HepG2 (cell line): Measurements from ENCODE around the gene SQSTM1. TPM values are rescaled to one million over a fixed set of nuclear protein-coding genes. Genes with fewer than 3 reads are reported as not detected.

Experiments used
- ASH2L ChIP-seq: fragments of 300-600, 200-600 bp; sonication (generic); IDR thresholded peaks from 2 replicates; pipeline ENCODE4 v1.7.0; 2017; ENCODE audit warnings: low read depth, mild to moderate bottlenecking, moderate library complexity, mixed read lengths, low read length; ENCODE audit not compliant: insufficient read length
- CHD4 ChIP-seq: fragments of 200-600 bp; sonication (generic); IDR thresholded peaks from 2 replicates; pipeline ENCODE4 v1.7.0; 2017; ENCODE audit warnings: mild to moderate bottlenecking, low read length, borderline replicate concordance
- DDIT3 ChIP-seq: sonication (generic); formaldehyde crosslinking; IDR thresholded peaks from 2 replicates; pipeline ENCODE4 v1.4.0; 2020; ENCODE audit warnings: mild to moderate bottlenecking, missing genetic modification reagents
- ETV5 ChIP-seq: IDR thresholded peaks from 2 replicates; pipeline ENCODE4 v1.6.1; 2018; ENCODE audit warnings: missing biosample characterization, missing genetic modification reagents, inconsistent platforms, borderline replicate concordance
- GLI4 ChIP-seq: sonication (generic); formaldehyde crosslinking; IDR thresholded peaks from 2 replicates; pipeline ENCODE4 v1.5.1; 2020; ENCODE audit warnings: missing genetic modification reagents, mild to moderate bottlenecking, moderate library complexity, borderline replicate concordance
- GPN1 ChIP-seq: sonication (generic); formaldehyde crosslinking; IDR thresholded peaks from 2 replicates; pipeline ENCODE4 v1.5.1; 2020; ENCODE audit warnings: missing genetic modification reagents, borderline replicate concordance
- HMG20B ChIP-seq: conservative IDR thresholded peaks from 2 replicates; pipeline ENCODE4 v1.6.1; 2016; ENCODE audit warnings: missing genetic modification reagents, missing compliant biosample characterization
- SALL1 ChIP-seq: sonication (generic); formaldehyde crosslinking; IDR thresholded peaks from 2 replicates; pipeline ENCODE4 v1.8.0; 2022; ENCODE audit warnings: mild to moderate bottlenecking, missing genetic modification reagents
- SKIL ChIP-seq: sonication (generic); formaldehyde crosslinking; IDR thresholded peaks from 2 replicates; pipeline ENCODE4 v1.8.0; 2022; ENCODE audit warnings: missing genetic modification reagents, mild to moderate bottlenecking, moderate library complexity, borderline replicate concordance
- ZNF160 ChIP-seq: sonication (generic); formaldehyde crosslinking; IDR thresholded peaks from 2 replicates; pipeline ENCODE4 v1.8.0; 2022; ENCODE audit warnings: mild to moderate bottlenecking, inconsistent platforms, missing genetic modification reagents
- ZNF331 ChIP-seq: sonication (generic); formaldehyde crosslinking; IDR thresholded peaks from 2 replicates; pipeline ENCODE4 v1.4.0; 2020; ENCODE audit warnings: missing genetic modification reagents
- ZNF878 ChIP-seq: sonication (generic); formaldehyde crosslinking; IDR thresholded peaks from 2 replicates; pipeline ENCODE4 v1.8.1; 2023; ENCODE audit warnings: mild to moderate bottlenecking, missing genetic modification reagents, moderate library complexity
- ZSCAN21 ChIP-seq: sonication (generic); formaldehyde crosslinking; IDR thresholded peaks from 2 replicates; pipeline ENCODE4 v1.8.0; 2022; ENCODE audit warnings: mild to moderate bottlenecking, missing genetic modification reagents, moderate library complexity, borderline replicate concordance
- ZSCAN5A ChIP-seq: sonication (generic); formaldehyde crosslinking; IDR thresholded peaks from 2 replicates; pipeline ENCODE4 v1.8.0; 2022; ENCODE audit warnings: mild to moderate bottlenecking, missing genetic modification reagents, borderline replicate concordance
- polyA plus RNA-seq, 8 experiments: library from polyadenylated mRNA; depleted of rRNA in 3 of 8; stranded (reverse) in 7 of 8; unstranded in 1 of 8; fragments of >200 nt; fragmentation: Illumina TruSeq in 4 of 8; extraction: Trizol in 4 of 8; gene quantifications; 2 replicates each; pipeline versions ENCODE4 v1.2.1 to v1.2.3, GENCODE V29; 2011 to 2016; ENCODE audit warnings: low read depth in 4 of 8, missing spikeins in 1 of 8, mixed read lengths in 1 of 8; ENCODE audit not compliant: insufficient read depth in 1 of 8
- total RNA-seq, 5 experiments: library from RNA; depleted of rRNA; stranded (reverse); fragments of >200 nt; fragmentation: Illumina TruSeq; extraction: Trizol; gene quantifications; 2 replicates each; pipeline ENCODE4 v1.2.3, GENCODE V29; 2016; ENCODE audit warnings: low read depth in 1 of 5
- TF ChIP-seq, protein P1 (sequence below): IDR thresholded peaks from 2 replicates; pipeline ENCODE4 v1.6.1; 2016; ENCODE audit warnings: mild to moderate bottlenecking, missing biosample characterization, missing genetic modification reagents
- TF ChIP-seq, protein P2 (sequence below): sonication (generic); formaldehyde crosslinking; IDR thresholded peaks from 2 replicates; pipeline ENCODE4 v1.5.1; 2020; ENCODE audit warnings: mild to moderate bottlenecking, missing genetic modification reagents, moderate library complexity
- TF ChIP-seq, protein P3 (sequence below): sonication (generic); formaldehyde crosslinking; IDR thresholded peaks from 2 replicates; pipeline ENCODE4 v1.4.0; 2020; ENCODE audit warnings: missing genetic modification reagents

Gene SQSTM1
- total and polyA plus RNA-seq, 2 of the 13 experiments (the other 11 are each of a cell fraction or from before 2014, with no cell fraction given), result 90.9 to 160 TPM

DNA sequence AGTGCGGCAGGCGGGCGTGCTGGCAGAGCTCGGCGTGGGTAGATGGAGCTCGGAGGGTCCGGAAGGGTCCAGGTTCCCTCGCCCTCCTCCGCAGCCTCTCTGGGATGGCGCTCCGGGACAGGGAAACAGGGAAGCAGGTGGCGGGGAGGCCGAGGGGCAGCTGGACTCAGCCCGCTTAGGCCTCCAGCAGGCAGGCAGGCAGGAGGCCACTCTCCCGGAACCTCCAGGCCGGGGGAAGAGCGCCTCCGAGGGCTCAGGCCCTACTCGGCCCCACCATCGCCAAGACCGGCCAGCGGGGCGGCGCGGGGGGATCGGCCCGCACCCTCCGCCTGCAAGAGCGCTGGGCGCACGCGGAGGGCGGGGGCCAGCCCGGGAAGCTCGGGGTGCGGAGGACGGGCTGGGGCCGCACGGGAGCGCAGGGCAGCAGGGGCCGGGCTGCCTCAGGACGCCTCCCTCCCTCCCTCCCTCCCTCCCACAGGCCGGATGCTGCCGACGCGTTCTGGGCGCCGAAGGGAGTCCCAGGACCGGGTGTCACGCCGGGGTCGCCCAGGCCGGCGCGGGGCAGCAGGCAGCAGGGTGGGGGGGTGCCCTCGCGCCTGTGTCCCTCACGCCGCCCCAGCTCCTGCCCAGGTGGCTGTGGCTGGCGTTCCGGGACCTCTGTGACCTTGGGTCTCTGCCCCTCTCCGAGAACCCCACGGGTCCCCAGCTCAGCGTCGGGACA lies 15.0 kb upstream of the SQSTM1 start (continued):
- TF ChIP-seq SKIL (CRISPR knock-in tag) (0 out of 2 replicates have a peak, but pooled peaks have one; percentile 31), SALL1 (peak; percentile 59), ZSCAN5A (CRISPR knock-in tag) (no peak), GLI4 (no peak), ZNF160 (CRISPR knock-in tag) (0 out of 2 replicates have a peak, but pooled peaks have one; percentile 61), ETV5 (CRISPR knock-in tag) (0 out of 2 replicates have a peak, but pooled peaks have one; percentile 2), GPN1 (CRISPR knock-in tag) (0 out of 2 replicates have a peak, but pooled peaks have one; percentile 65), ZSCAN21 (no peak), ASH2L (peak; percentile 32), HMG20B (CRISPR knock-in tag) (no peak), DDIT3 (CRISPR knock-in tag) (no peak), ZNF331 (CRISPR knock-in tag) (0 out of 2 replicates have a peak, but pooled peaks have one; percentile 9), ZNF878 (CRISPR knock-in tag) (no peak), CHD4 (no peak)
- TF ChIP-seq, protein P1, sequence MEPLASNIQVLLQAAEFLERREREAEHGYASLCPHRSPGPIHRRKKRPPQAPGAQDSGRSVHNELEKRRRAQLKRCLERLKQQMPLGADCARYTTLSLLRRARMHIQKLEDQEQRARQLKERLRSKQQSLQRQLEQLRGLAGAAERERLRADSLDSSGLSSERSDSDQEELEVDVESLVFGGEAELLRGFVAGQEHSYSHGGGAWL (CRISPR knock-in tag), result 0 out of 2 replicates have a peak, but pooled peaks have one; percentile 35
- TF ChIP-seq, protein P2, sequence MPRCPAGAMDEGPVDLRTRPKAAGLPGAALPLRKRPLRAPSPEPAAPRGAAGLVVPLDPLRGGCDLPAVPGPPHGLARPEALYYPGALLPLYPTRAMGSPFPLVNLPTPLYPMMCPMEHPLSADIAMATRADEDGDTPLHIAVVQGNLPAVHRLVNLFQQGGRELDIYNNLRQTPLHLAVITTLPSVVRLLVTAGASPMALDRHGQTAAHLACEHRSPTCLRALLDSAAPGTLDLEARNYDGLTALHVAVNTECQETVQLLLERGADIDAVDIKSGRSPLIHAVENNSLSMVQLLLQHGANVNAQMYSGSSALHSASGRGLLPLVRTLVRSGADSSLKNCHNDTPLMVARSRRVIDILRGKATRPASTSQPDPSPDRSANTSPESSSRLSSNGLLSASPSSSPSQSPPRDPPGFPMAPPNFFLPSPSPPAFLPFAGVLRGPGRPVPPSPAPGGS (CRISPR knock-in tag), result 0 out of 2 replicates have a peak, but pooled peaks have one; percentile 14
- TF ChIP-seq, protein P3, sequence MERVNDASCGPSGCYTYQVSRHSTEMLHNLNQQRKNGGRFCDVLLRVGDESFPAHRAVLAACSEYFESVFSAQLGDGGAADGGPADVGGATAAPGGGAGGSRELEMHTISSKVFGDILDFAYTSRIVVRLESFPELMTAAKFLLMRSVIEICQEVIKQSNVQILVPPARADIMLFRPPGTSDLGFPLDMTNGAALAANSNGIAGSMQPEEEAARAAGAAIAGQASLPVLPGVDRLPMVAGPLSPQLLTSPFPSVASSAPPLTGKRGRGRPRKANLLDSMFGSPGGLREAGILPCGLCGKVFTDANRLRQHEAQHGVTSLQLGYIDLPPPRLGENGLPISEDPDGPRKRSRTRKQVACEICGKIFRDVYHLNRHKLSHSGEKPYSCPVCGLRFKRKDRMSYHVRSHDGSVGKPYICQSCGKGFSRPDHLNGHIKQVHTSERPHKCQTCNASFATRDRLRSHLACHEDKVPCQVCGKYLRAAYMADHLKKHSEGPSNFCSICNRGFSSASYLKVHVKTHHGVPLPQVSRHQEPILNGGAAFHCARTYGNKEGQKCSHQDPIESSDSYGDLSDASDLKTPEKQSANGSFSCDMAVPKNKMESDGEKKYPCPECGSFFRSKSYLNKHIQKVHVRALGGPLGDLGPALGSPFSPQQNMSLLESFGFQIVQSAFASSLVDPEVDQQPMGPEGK (CRISPR knock-in tag), result 0 out of 2 replicates have a peak, but pooled peaks have one; percentile 9
